Liver (tissue), 9 donors: ENCODE data around the gene SETBP1. TPM values are rescaled to one million over a fixed set of nuclear protein-coding genes. Genes with fewer than 3 reads are reported as not detected.

ENCODE experiments used
- DNase-seq: peaks from one replicate; pipeline ENCODE4 v3.0.0-alpha.2; 2017; ENCODE audit warnings: low spot score
- H3K27ac ChIP-seq, 2 donors: one replicate each; pipeline ENCODE4 v1.7.0; 2013; ENCODE audit warnings: inconsistent platforms in 2 of 2, low read length in 2 of 2, control low read depth in 1 of 2, low read depth in 1 of 2, mild to moderate bottlenecking in 1 of 2
- H3K27me3 ChIP-seq, 4 donors: one replicate each; pipeline versions ENCODE4 v1.6.1 to v1.7.0; 2013; ENCODE audit warnings: low read length in 3 of 4, inconsistent platforms in 1 of 4, mild to moderate bottlenecking in 1 of 4, moderate library complexity in 1 of 4; ENCODE audit not compliant: control insufficient read depth in 4 of 4, insufficient read depth in 4 of 4
- H3K36me3 ChIP-seq, 4 donors: one replicate each; pipeline versions ENCODE4 v1.6.1 to v1.7.0; 2013; ENCODE audit warnings: low read length in 3 of 4, mild to moderate bottlenecking in 3 of 4, low read depth in 1 of 4, moderate library complexity in 1 of 4; ENCODE audit not compliant: control insufficient read depth in 4 of 4, insufficient read depth in 3 of 4
- H3K4me1 ChIP-seq, 4 donors: one replicate each; pipeline versions ENCODE4 v1.6.1 to v1.7.0; 2013; ENCODE audit warnings: low read length in 3 of 4, mild to moderate bottlenecking in 3 of 4, moderate library complexity in 1 of 4; ENCODE audit not compliant: control insufficient read depth in 4 of 4, insufficient read depth in 4 of 4
- H3K4me3 ChIP-seq, 3 donors: one replicate each; pipeline versions ENCODE4 v1.6.1 to v1.7.0; 2013; ENCODE audit warnings: low read length in 3 of 3, control low read depth in 1 of 3, low read depth in 1 of 3, mild to moderate bottlenecking in 1 of 3
- H3K9ac ChIP-seq, 2 donors: one replicate each; pipeline ENCODE4 v1.7.0; 2013; ENCODE audit warnings: low read length in 2 of 2, mild to moderate bottlenecking in 2 of 2, moderate library complexity in 2 of 2, control low read depth in 1 of 2, low read depth in 1 of 2
- H3K9me3 ChIP-seq, 4 donors: one replicate each; pipeline versions ENCODE4 v1.6.1 to v1.7.0; 2013; ENCODE audit warnings: low read length in 3 of 4; ENCODE audit not compliant: control insufficient read depth in 4 of 4
- EGR1 ChIP-seq, 2 donors: IDR thresholded peaks; 2 replicates each; pipeline ENCODE4 v1.6.1; 2016 to 2018; ENCODE audit warnings: antibody characterized with exemption in 2 of 2, low read depth in 2 of 2
- FOXA1 ChIP-seq: IDR thresholded peaks from 2 replicates; pipeline ENCODE4 v1.6.1; 2016; ENCODE audit warnings: antibody characterized with exemption
- FOXA2 ChIP-seq: IDR thresholded peaks from 2 replicates; pipeline ENCODE4 v1.6.1; 2016; ENCODE audit warnings: antibody characterized with exemption
- GABPA ChIP-seq, 2 donors: IDR thresholded peaks in 1 of 2; conservative IDR thresholded peaks in 1 of 2; 2 replicates each; pipeline ENCODE4 v1.6.1; 2016; ENCODE audit warnings: antibody characterized with exemption in 2 of 2, mild to moderate bottlenecking in 1 of 2, moderate library complexity in 1 of 2
- HNF4A ChIP-seq, 2 donors: conservative IDR thresholded peaks; 2 replicates each; pipeline ENCODE4 v1.6.1; 2016; ENCODE audit warnings: antibody characterized with exemption in 2 of 2, mild to moderate bottlenecking in 2 of 2
- HNF4G ChIP-seq: IDR thresholded peaks from 2 replicates; pipeline ENCODE4 v1.6.1; 2016; ENCODE audit warnings: antibody characterized with exemption
- JUND ChIP-seq, 2 donors: IDR thresholded peaks; 2 replicates each; pipeline ENCODE4 v1.6.1; 2016; ENCODE audit warnings: antibody characterized with exemption in 2 of 2
- NR2F2 ChIP-seq: IDR thresholded peaks from 2 replicates; pipeline ENCODE4 v1.6.1; 2016; ENCODE audit warnings: antibody characterized with exemption
- RAD21 ChIP-seq, 2 donors: IDR thresholded peaks; 2 replicates each; pipeline ENCODE4 v1.6.1; 2016; ENCODE audit warnings: antibody characterized with exemption in 2 of 2, mild to moderate bottlenecking in 2 of 2
- REST ChIP-seq: IDR thresholded peaks from 2 replicates; pipeline ENCODE4 v1.6.1; 2016; ENCODE audit warnings: antibody characterized with exemption, mild to moderate bottlenecking
- RXRA ChIP-seq, 2 donors: IDR thresholded peaks; 2 replicates each; pipeline ENCODE4 v1.6.1; 2017 to 2018; ENCODE audit warnings: antibody characterized with exemption in 2 of 2, mild to moderate bottlenecking in 1 of 2
- SP1 ChIP-seq: IDR thresholded peaks from 2 replicates; pipeline ENCODE4 v1.6.1; 2018; ENCODE audit warnings: antibody characterized with exemption, mild to moderate bottlenecking
- TAF1 ChIP-seq: conservative IDR thresholded peaks from 2 replicates; pipeline ENCODE4 v1.6.1; 2016; ENCODE audit warnings: antibody characterized with exemption, mild to moderate bottlenecking
- YY1 ChIP-seq: IDR thresholded peaks from 2 replicates; pipeline ENCODE4 v1.6.1; 2016; ENCODE audit warnings: antibody characterized with exemption, mild to moderate bottlenecking
- ZBTB33 ChIP-seq: IDR thresholded peaks from 2 replicates; pipeline ENCODE4 v1.6.1; 2016; ENCODE audit warnings: antibody characterized with exemption
- WGBS: extraction: QIAGEN DNeasy Blood & Tissue Kit; methylation state at CpG from one replicate; pipeline ENCODE4 v1.1.7; 2013; 5-methylcytosine and 5-hydroxymethylcytosine counted together
- polyA plus RNA-seq, 2 donors: library from polyadenylated mRNA; stranded (reverse) in 1 of 2; unstranded in 1 of 2; fragments of 200-250 nt in 1 of 2; fragments of >200 nt in 1 of 2; fragmentation: Nextera tagmentation in 1 of 2; extraction: Ambion mirVana in 1 of 2; gene quantifications; one replicate each; pipeline versions ENCODE4 v1.2.1 to v1.2.3, GENCODE V29; 2013 to 2015
- total RNA-seq, 2 donors: library from RNA; depleted of rRNA; stranded (reverse); fragments of >200 nt; gene quantifications; one replicate each; pipeline ENCODE4 v1.2.3, GENCODE V29; 2014
- TF ChIP-seq, protein P1 (sequence below): IDR thresholded peaks from 2 replicates; pipeline ENCODE4 v1.6.1; 2016; ENCODE audit warnings: antibody characterized with exemption
- TF ChIP-seq, protein P2 (sequence below): IDR thresholded peaks from 2 replicates; pipeline ENCODE4 v1.6.1; 2016; ENCODE audit warnings: antibody characterized with exemption
- TF ChIP-seq, protein P3 (sequence below): fragments of 150-350 bp; IDR thresholded peaks from 2 replicates; pipeline ENCODE4 v1.5.1; 2017; ENCODE audit warnings: improper control_type of control experiment, low read depth, low read length; ENCODE audit not compliant: missing input control
- donor health status: healthy.
- donor health status: healthy.
- donor health status: healthy.
- donor health status: healthy.
- donor health status: healthy.

SETBP1 gene
- total and polyA plus RNA-seq, 4 donors, result 2.5 to 15.8 (median 4.7) TPM

GRCh38 chr18:44701227-44701626 lies 20.5 kb downstream of the SETBP1 start:
- H3K9ac ChIP-seq, result no peak overlapping the region
- H3K27ac ChIP-seq, result peak overlapping the region; percentile 63 to 85
- DNase-seq, result no peak
- peaks cover 0 to 2% (median 0%) of the 10 kb centered on the region in 4 donors for H3K36me3 ChIP-seq
- H3K27me3 ChIP-seq, result no peaks in the 10 kb centered on the region
- 92% methylated on average over 10 of the region's 10 CpGs for WGBS
- H3K4me3 ChIP-seq, result no peak overlapping the region
- no peaks in the 10 kb centered on the region for H3K9me3 ChIP-seq
- no peak for TF ChIP-seq TAF1
- TF ChIP-seq, protein P1, sequence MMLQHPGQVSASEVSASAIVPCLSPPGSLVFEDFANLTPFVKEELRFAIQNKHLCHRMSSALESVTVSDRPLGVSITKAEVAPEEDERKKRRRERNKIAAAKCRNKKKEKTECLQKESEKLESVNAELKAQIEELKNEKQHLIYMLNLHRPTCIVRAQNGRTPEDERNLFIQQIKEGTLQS, result no peak
- TF ChIP-seq RAD21 (IDR thresholded peaks at IDR 0.05), result no peak
- no peak for TF ChIP-seq FOXA1
- no peak for TF ChIP-seq GABPA (IDR thresholded peaks at IDR 0.05 in 1 of 2, conservative IDR thresholded peaks at IDR 0.05 in 1 of 2)
- no peak for TF ChIP-seq HNF4A (conservative IDR thresholded peaks at IDR 0.05)
- TF ChIP-seq HNF4G, result no peak
- TF ChIP-seq, protein P2, sequence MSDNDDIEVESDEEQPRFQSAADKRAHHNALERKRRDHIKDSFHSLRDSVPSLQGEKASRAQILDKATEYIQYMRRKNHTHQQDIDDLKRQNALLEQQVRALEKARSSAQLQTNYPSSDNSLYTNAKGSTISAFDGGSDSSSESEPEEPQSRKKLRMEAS, result no peak
- peaks cover 3 to 40% (median 30%) of the 10 kb centered on the region in 4 donors for H3K4me1 ChIP-seq

DNA sequence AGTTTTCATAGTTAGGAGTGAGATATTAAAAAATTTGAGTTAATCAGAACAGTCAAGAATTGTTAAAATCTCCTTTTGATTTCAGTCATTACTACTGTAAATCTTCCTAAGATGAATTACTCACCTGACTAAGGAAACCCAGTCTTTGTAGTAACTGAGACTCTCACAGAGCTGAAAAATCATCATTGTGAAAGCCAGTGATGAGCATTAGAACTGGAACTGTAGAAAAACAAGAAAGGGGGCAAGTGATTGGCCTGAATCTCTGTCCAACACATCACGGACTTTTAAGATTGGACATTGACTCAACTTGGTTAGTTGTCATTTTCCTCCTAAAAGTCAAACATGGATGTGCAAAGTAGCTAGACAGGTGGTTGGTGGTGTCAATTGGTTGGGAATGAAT lies 21.9 kb downstream of the SETBP1 start:
- Histone ChIP-seq H3K27ac (no peak overlapping the region), H3K9ac (no peak overlapping the region), H3K9me3 (no peaks in the 10 kb centered on the region), H3K4me1 (peaks cover 4 to 37% (median 25%) of the 10 kb centered on the region in 4 donors), H3K4me3 (no peak overlapping the region), H3K27me3 (no peaks in the 10 kb centered on the region), H3K36me3 (peaks cover 0 to 2% (median 0%) of the 10 kb centered on the region in 4 donors)
- TF ChIP-seq ZBTB33 (no peak), GABPA (IDR thresholded peaks at IDR 0.05 in 1 of 2, conservative IDR thresholded peaks at IDR 0.05 in 1 of 2) (no peak), JUND (IDR thresholded peaks at IDR 0.05) (no peak), REST (no peak), TAF1 (no peak), FOXA2 (no peak), RAD21 (IDR thresholded peaks at IDR 0.05) (no peak), FOXA1 (no peak), YY1 (no peak), EGR1 (IDR thresholded peaks at IDR 0.05; ENCODE audit: low read depth in 2 of 2) (no peak), HNF4A (conservative IDR thresholded peaks at IDR 0.05) (no peak), RXRA (IDR thresholded peaks at IDR 0.05) (no peak), SP1 (no peak), NR2F2 (no peak)
- TF ChIP-seq, protein P2, result no peak
- TF ChIP-seq, protein P1, result no peak
- TF ChIP-seq, protein P3, sequence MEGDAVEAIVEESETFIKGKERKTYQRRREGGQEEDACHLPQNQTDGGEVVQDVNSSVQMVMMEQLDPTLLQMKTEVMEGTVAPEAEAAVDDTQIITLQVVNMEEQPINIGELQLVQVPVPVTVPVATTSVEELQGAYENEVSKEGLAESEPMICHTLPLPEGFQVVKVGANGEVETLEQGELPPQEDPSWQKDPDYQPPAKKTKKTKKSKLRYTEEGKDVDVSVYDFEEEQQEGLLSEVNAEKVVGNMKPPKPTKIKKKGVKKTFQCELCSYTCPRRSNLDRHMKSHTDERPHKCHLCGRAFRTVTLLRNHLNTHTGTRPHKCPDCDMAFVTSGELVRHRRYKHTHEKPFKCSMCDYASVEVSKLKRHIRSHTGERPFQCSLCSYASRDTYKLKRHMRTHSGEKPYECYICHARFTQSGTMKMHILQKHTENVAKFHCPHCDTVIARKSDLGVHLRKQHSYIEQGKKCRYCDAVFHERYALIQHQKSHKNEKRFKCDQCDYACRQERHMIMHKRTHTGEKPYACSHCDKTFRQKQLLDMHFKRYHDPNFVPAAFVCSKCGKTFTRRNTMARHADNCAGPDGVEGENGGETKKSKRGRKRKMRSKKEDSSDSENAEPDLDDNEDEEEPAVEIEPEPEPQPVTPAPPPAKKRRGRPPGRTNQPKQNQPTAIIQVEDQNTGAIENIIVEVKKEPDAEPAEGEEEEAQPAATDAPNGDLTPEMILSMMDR, result no peak
- 90% methylated on average over 1 of the region's 1 CpG for WGBS
- no peak for DNase-seq
